HG03457 (cell line): ENCODE data around the gene NUP35.

ENCODE experiments used
- ATAC-seq: cut with Tn5 transposase; IDR thresholded peaks from one replicate; pipeline ENCODE4 v1.9.1; 2021; ENCODE audit warnings: moderate number of reproducible peaks; ENCODE audit not compliant: unreplicated experiment

NUP35 gene

GRCh38 chr2:183207110-183207509 is 82.9 kb downstream of the NUP35 start:
- no peak for ATAC-seq

- ATAC-seq: no peak
Observed at GRCh38 chr2:183209395-183210028, 85.3 kb downstream of the NUP35 start.
